WTC11 (cell line): ENCODE results near the gene CCDC92. TPM values are rescaled to one million over a fixed set of nuclear protein-coding genes. Genes with fewer than 3 reads are reported as not detected.

Source experiments
- ATAC-seq: fragments of 200-7000 bp; cut with Tn5 transposase; 2 replicates; pipeline ENCODE4 v1.10.0; 2021; ENCODE audit warnings: mild to moderate bottlenecking, moderate library complexity
- CTCF ChIA-PET: fragments of 300-600 bp; sonication (Branson Sonifier 250); formaldehyde crosslinking; loops from one replicate; lab custom pipeline; 2021; ENCODE audit warnings: antibody characterized with exemption; lab: Charles Lee
- POLR2A ChIA-PET: fragments of 350-600 bp; sonication (Branson Sonifier 250); formaldehyde crosslinking; loops from one replicate; lab custom pipeline; 2021; ENCODE audit warnings: antibody characterized with exemption; lab: Charles Lee
- DNase-seq: peaks from one replicate; pipeline ENCODE4 v3.0.0; 2021; ENCODE audit warnings: low spot score
- H3K27ac Mint-ChIP-seq: 2 replicates; pipeline ENCODE4 v1.8.0; 2021; ENCODE audit warnings: mixed read lengths
- H3K27me3 Mint-ChIP-seq: 2 replicates; pipeline ENCODE4 v1.8.0; 2021; ENCODE audit warnings: low read depth, mild to moderate bottlenecking, moderate library complexity, mixed read lengths
- H3K36me3 Mint-ChIP-seq: 2 replicates; pipeline ENCODE4 v1.8.0; 2021; ENCODE audit warnings: mixed read lengths
- H3K4me1 Mint-ChIP-seq: 2 replicates; pipeline ENCODE4 v1.8.0; 2022; ENCODE audit warnings: mixed read lengths
- H3K4me3 Mint-ChIP-seq: 2 replicates; pipeline ENCODE4 v1.8.0; 2021; ENCODE audit warnings: mild to moderate bottlenecking, moderate library complexity, mixed read lengths
- H3K9me3 Mint-ChIP-seq: 2 replicates; pipeline ENCODE4 v1.8.0; 2021; ENCODE audit warnings: mixed read lengths
- ARID4B ChIP-seq: sonication (generic); formaldehyde crosslinking; IDR thresholded peaks from 2 replicates; pipeline ENCODE4 v1.8.0; 2023; ENCODE audit warnings: missing genetic modification reagents, mild to moderate bottlenecking, borderline replicate concordance
- CTCF ChIP-seq: fragments of 200-600 bp; IDR thresholded peaks from 2 replicates; pipeline ENCODE4 v1.8.0; 2022; ENCODE audit warnings: antibody characterized with exemption
- GABPB1 ChIP-seq: sonication (generic); formaldehyde crosslinking; IDR thresholded peaks from 2 replicates; pipeline ENCODE4 v1.8.1; 2023; ENCODE audit warnings: mild to moderate bottlenecking, missing genetic modification reagents
- HMGXB4 ChIP-seq: sonication (generic); formaldehyde crosslinking; IDR thresholded peaks from 2 replicates; pipeline ENCODE4 v1.8.1; 2023; ENCODE audit warnings: mild to moderate bottlenecking, moderate library complexity, missing genetic modification reagents
- KAT7 ChIP-seq: sonication (generic); formaldehyde crosslinking; IDR thresholded peaks from 2 replicates; pipeline ENCODE4 v1.8.1; 2023; ENCODE audit warnings: missing genetic modification reagents, mild to moderate bottlenecking, borderline replicate concordance
- MAX ChIP-seq: sonication (generic); formaldehyde crosslinking; IDR thresholded peaks from 2 replicates; pipeline ENCODE4 v1.8.0; 2022; ENCODE audit warnings: mild to moderate bottlenecking, missing genetic modification reagents
- MYBL2 ChIP-seq: sonication (generic); formaldehyde crosslinking; IDR thresholded peaks from 2 replicates; pipeline ENCODE4 v1.8.1; 2023; ENCODE audit warnings: mild to moderate bottlenecking, moderate library complexity, missing genetic modification reagents
- OVOL2 ChIP-seq: fragments of 250-450 bp; sonication (Bioruptor Pico); IDR thresholded peaks from 2 replicates; pipeline ENCODE4 v1.9.0; 2021; ENCODE audit warnings: mild to moderate bottlenecking, borderline replicate concordance
- SP1 ChIP-seq: sonication (generic); formaldehyde crosslinking; conservative IDR thresholded peaks from 2 replicates; pipeline ENCODE4 v1.8.1; 2022; ENCODE audit warnings: missing genetic modification reagents
- TEAD4 ChIP-seq: sonication (generic); formaldehyde crosslinking; IDR thresholded peaks from 2 replicates; pipeline ENCODE4 v1.8.0; 2022; ENCODE audit warnings: mild to moderate bottlenecking, missing genetic modification reagents
- ZNF121 ChIP-seq: sonication (generic); formaldehyde crosslinking; IDR thresholded peaks from 2 replicates; pipeline ENCODE4 v1.8.0; 2023; ENCODE audit warnings: missing genetic modification reagents
- ZNF232 ChIP-seq: sonication (generic); formaldehyde crosslinking; IDR thresholded peaks from 2 replicates; pipeline ENCODE4 v1.8.0; 2022; ENCODE audit warnings: mild to moderate bottlenecking, missing genetic modification reagents
- ZNF423 ChIP-seq: fragments of 250-450 bp; sonication (Bioruptor Pico); IDR thresholded peaks from 2 replicates; pipeline ENCODE4 v2.1.2; 2022; ENCODE audit warnings: mild to moderate bottlenecking, moderate library complexity
- ZSCAN18 ChIP-seq: fragments of 250-450 bp; sonication (Bioruptor Pico); IDR thresholded peaks from 2 replicates; pipeline ENCODE4 v2.1.2; 2022; ENCODE audit warnings: mild to moderate bottlenecking, moderate library complexity
- total RNA-seq: library from RNA; stranded (reverse); gene quantifications from 3 replicates; pipeline ENCODE4 v1.2.3, GENCODE V29; 2021
- TF ChIP-seq, protein P1 (sequence below): sonication (generic); formaldehyde crosslinking; IDR thresholded peaks from 2 replicates; pipeline ENCODE4 v1.8.0; 2022; ENCODE audit warnings: mild to moderate bottlenecking, missing genetic modification reagents
- TF ChIP-seq, protein P2 (sequence below): sonication (generic); formaldehyde crosslinking; IDR thresholded peaks from 2 replicates; pipeline ENCODE4 v1.8.1; 2022; ENCODE audit warnings: mild to moderate bottlenecking, moderate library complexity, missing genetic modification reagents

CCDC92 gene
- total RNA-seq, 1 experiment from 2014 or later, result 2.7 TPM

DNA sequence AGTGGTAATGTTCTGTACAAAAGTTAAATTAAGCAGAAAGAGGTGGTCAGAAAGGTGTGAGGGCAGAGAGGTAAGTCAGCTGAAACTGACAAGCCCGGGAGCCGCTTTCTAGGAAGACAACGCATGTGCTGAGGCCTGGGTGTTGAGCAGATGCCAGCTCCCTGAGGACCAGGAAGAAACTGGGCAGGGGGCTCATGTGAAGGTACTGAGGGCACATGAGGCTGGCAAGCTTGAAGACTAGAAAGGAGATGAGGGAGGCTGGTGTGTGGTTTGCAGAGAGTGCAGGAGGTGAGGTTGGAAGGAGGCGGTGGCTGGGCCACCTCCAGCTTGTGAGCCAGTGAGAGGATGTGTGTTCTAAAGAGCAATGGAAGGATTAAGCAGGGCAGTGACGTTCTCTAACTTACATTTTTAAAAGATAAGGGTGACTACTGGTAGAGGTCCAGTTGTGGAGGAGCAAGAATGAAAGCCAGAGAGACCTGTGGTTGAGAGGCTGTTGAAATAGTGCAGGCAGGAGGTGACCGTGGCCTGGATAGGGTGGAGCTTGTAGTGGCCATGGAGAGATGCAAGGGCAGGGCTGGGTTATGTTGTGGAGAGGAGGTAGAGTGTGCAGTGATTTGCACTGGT lies 29.5 kb upstream of the CCDC92 start (continued):
- TF ChIP-seq ZSCAN18 (CRISPR knock-in tag) (no peak), HMGXB4 (CRISPR knock-in tag) (no peak), MYBL2 (CRISPR knock-in tag) (no peak), TEAD4 (CRISPR knock-in tag) (no peak)

DNA sequence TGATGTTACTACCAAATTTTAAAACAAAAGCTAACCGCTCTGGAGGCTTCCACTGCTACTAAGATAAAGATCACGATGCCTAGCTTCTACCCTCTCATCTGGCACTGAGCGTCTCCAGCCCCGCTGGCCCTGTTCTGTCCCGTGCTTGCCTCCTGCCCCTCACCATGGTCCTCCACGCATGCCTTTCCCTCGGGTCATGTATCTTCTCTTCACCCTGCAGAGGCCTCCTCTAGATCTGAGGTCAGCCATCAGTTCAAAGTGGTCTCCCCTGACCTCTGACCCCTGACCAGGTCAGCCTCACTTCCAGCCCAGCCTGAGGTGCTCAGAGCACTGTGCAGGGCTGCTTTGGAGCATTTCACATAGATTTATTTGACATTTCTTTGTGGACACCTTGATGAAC lies 28.7 kb upstream of the CCDC92 start:
- peaks cover 6% of the 10 kb centered on the region for H3K4me1 Mint-ChIP-seq
- no peaks in the 10 kb centered on the region for H3K9me3 Mint-ChIP-seq
- no peaks in the 10 kb centered on the region for H3K27me3 Mint-ChIP-seq
- CTCF ChIA-PET, result interaction anchor here (1.2 to 2.1 kb wide), 3 partner anchors 31 to 159 kb away, joined by 3 to 10 read pairs (median 4); no protein-coding TSS in a partner anchor
- H3K4me3 Mint-ChIP-seq, result no peak overlapping the region
- no peak overlapping the region for H3K27ac Mint-ChIP-seq
- no peaks in the 10 kb centered on the region for H3K36me3 Mint-ChIP-seq
- no peak for ATAC-seq
- POLR2A ChIA-PET, result no interaction called here
- TF ChIP-seq GABPB1 (CRISPR knock-in tag) (no peak), CTCF (no peak), ZNF423 (no peak), KAT7 (CRISPR knock-in tag) (no peak), ARID4B (no peak), ZNF232 (CRISPR knock-in tag) (no peak), MAX (CRISPR knock-in tag) (no peak), OVOL2 (CRISPR knock-in tag) (no peak), SP1 (no peak), TEAD4 (CRISPR knock-in tag) (no peak), ZNF121 (CRISPR knock-in tag) (no peak)
- TF ChIP-seq, protein P1, sequence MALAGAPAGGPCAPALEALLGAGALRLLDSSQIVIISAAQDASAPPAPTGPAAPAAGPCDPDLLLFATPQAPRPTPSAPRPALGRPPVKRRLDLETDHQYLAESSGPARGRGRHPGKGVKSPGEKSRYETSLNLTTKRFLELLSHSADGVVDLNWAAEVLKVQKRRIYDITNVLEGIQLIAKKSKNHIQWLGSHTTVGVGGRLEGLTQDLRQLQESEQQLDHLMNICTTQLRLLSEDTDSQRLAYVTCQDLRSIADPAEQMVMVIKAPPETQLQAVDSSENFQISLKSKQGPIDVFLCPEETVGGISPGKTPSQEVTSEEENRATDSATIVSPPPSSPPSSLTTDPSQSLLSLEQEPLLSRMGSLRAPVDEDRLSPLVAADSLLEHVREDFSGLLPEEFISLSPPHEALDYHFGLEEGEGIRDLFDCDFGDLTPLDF, result no peak
- TF ChIP-seq, protein P2, sequence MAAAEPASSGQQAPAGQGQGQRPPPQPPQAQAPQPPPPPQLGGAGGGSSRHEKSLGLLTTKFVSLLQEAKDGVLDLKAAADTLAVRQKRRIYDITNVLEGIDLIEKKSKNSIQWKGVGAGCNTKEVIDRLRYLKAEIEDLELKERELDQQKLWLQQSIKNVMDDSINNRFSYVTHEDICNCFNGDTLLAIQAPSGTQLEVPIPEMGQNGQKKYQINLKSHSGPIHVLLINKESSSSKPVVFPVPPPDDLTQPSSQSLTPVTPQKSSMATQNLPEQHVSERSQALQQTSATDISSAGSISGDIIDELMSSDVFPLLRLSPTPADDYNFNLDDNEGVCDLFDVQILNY, result no peak
- no peak for DNase-seq
